Activated B cell treated with CpG ODN at 0.5 μM for 24 hours (primary cell): ENCODE data around the gene MUC2. TPM values are rescaled to one million over a fixed set of nuclear protein-coding genes. Genes with fewer than 3 reads are reported as not detected.

Source experiments
- ATAC-seq: fragments of 200-7000 bp; cut with Tn5 transposase; one replicate; pipeline ENCODE4 v1.10.0; 2021; ENCODE audit warnings: low read depth, mild to moderate bottlenecking, moderate library complexity
- CTCF ChIA-PET: fragments of 350-600 bp; sonication (Branson Sonifier 250); formaldehyde crosslinking; loops from one replicate; lab custom pipeline; 2021; ENCODE audit warnings: antibody characterized with exemption; lab: Charles Lee
- POLR2A ChIA-PET: fragments of 350-600 bp; sonication (Branson Sonifier 250); formaldehyde crosslinking; loops from one replicate; lab custom pipeline; 2021; ENCODE audit warnings: antibody characterized with exemption; lab: Charles Lee
- DNase-seq: peaks from one replicate; pipeline ENCODE4 v3.0.0; 2022
- H3K27ac Mint-ChIP-seq: one replicate; pipeline ENCODE4 v1.8.0; 2020; ENCODE audit warnings: mixed read lengths
- H3K27me3 Mint-ChIP-seq: one replicate; pipeline ENCODE4 v1.8.0; 2021; ENCODE audit warnings: mixed read lengths
- H3K36me3 Mint-ChIP-seq: one replicate; pipeline ENCODE4 v1.8.0; 2021; ENCODE audit warnings: low read depth, mixed read lengths
- H3K4me1 Mint-ChIP-seq: one replicate; pipeline ENCODE4 v1.8.0; 2021; ENCODE audit warnings: mixed read lengths
- H3K4me3 Mint-ChIP-seq: one replicate; pipeline ENCODE4 v1.8.0; 2020; ENCODE audit warnings: mild to moderate bottlenecking, mixed read lengths
- H3K9me3 Mint-ChIP-seq: one replicate; pipeline ENCODE4 v1.8.0; 2020; ENCODE audit warnings: mixed read lengths
- intact Hi-C: fragments of 100-400 bp; cut with micrococcal nuclease; formaldehyde crosslinking; loops from one replicate; pipeline ENCODE4 v1.15.1; 2024
- total RNA-seq: library from RNA; stranded (reverse); gene quantifications from 2 replicates; pipeline ENCODE4 v1.2.3, GENCODE V29; 2022
- TF ChIP-seq, protein P1 (sequence below): fragments of 200-600 bp; IDR thresholded peaks from one replicate; pipeline ENCODE4 v1.8.0; 2022; ENCODE audit warnings: antibody characterized with exemption, mild to moderate bottlenecking

The MUC2 gene
- total RNA-seq, 1 donor from 2014 or later: not detected

GRCh38 chr11:1085440-1086170 is 10.9 kb downstream of the MUC2 start:
- DNase-seq: no peak
- no peak overlapping the region for H3K4me3 Mint-ChIP-seq
- no peaks in the 10 kb centered on the region for H3K36me3 Mint-ChIP-seq
- CTCF ChIA-PET: no interaction called here
- H3K27ac Mint-ChIP-seq: no peak overlapping the region
- POLR2A ChIA-PET: no interaction called here
- no peaks in the 10 kb centered on the region for H3K4me1 Mint-ChIP-seq
- no peaks in the 10 kb centered on the region for H3K27me3 Mint-ChIP-seq
- TF ChIP-seq, protein P1, sequence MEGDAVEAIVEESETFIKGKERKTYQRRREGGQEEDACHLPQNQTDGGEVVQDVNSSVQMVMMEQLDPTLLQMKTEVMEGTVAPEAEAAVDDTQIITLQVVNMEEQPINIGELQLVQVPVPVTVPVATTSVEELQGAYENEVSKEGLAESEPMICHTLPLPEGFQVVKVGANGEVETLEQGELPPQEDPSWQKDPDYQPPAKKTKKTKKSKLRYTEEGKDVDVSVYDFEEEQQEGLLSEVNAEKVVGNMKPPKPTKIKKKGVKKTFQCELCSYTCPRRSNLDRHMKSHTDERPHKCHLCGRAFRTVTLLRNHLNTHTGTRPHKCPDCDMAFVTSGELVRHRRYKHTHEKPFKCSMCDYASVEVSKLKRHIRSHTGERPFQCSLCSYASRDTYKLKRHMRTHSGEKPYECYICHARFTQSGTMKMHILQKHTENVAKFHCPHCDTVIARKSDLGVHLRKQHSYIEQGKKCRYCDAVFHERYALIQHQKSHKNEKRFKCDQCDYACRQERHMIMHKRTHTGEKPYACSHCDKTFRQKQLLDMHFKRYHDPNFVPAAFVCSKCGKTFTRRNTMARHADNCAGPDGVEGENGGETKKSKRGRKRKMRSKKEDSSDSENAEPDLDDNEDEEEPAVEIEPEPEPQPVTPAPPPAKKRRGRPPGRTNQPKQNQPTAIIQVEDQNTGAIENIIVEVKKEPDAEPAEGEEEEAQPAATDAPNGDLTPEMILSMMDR: no peak
- intact Hi-C loops: no loop called here
- no peak for ATAC-seq
- H3K9me3 Mint-ChIP-seq: no peaks in the 10 kb centered on the region

DNA sequence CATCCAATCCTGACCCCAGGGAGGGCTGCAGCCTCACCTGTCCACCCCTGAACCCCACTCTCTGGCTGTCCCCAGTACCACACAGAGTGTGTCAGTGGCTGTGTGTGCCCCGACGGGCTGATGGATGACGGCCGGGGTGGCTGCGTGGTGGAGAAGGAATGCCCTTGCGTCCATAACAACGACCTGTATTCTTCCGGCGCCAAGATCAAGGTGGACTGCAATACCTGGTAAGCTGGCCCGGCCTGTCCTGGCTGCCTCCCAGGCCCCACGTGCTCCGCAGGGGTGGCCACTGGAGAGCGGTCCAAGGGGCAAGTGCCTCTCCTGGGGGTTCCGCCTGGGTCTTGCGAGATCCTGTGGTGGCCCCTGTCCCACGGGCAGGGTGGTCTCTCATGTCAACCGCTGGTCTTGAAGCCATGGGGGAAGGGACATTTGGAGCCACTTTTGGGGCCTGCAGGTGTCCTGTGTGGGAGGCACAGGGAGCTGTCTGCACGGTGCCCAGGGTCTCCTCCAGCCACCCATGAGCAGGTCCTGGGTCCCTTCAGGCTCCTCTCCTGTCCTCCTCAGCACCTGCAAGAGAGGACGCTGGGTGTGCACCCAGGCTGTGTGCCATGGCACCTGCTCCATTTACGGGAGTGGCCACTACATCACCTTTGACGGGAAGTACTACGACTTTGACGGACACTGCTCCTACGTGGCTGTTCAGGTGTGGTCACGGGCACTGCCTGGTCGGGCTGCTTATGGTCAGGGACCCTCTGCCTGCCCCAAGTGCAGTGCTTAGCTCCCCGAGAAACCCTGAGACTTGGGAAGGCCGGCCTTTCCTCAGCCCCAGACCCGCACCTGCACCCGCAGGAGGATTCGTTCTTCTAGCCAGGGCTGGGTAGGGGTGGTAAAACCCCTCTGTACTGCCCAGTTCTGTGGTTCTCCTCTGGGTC is 11.8 kb downstream of the MUC2 start:
- no peak overlapping the region for H3K27ac Mint-ChIP-seq
- no peak for ATAC-seq
- H3K4me3 Mint-ChIP-seq: no peak overlapping the region
- DNase-seq: no peak
- H3K9me3 Mint-ChIP-seq: no peaks in the 10 kb centered on the region
- H3K36me3 Mint-ChIP-seq: no peaks in the 10 kb centered on the region
- intact Hi-C loops: no loop called here
- TF ChIP-seq, protein P1: no peak
- H3K27me3 Mint-ChIP-seq: no peaks in the 10 kb centered on the region
- POLR2A ChIA-PET: no interaction called here
- no peaks in the 10 kb centered on the region for H3K4me1 Mint-ChIP-seq
- CTCF ChIA-PET: no interaction called here

DNA sequence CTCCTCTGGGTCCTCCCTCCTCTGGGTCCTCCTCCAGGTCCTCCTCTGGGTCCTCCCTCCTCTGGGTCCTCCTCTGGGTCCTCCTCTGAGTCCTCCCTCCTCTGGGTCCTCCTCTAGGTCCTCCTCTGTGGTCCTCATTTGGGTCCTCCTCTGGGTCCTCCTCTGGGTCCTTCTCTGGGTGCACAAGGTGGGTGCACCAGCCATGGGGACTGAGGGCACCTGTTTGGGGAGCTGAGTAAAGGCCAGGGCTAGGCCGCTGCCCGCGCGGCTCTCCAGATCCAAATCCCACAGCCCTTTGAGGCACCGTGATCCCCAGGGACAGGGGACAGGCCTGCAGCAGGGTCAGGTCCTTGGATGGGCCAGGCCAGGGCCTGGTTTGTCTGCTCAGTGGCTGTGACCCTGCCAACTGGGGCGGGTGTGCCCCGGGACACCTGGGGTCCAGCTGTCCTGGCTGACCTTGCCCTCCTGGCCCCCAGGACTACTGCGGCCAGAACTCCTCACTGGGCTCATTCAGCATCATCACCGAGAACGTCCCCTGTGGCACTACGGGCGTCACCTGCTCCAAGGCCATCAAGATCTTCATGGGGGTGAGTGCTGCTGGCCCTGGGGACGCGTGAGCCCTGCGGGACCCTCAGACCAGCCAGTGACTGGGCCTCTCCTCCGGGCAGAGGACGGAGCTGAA is 12.7 kb downstream of the MUC2 start:
- Mint-ChIP-seq H3K4me1 (no peaks in the 10 kb centered on the region), H3K27me3 (no peaks in the 10 kb centered on the region), H3K4me3 (no peak overlapping the region), H3K9me3 (no peaks in the 10 kb centered on the region), H3K36me3 (no peaks in the 10 kb centered on the region), H3K27ac (no peak overlapping the region)
- TF ChIP-seq, protein P1: no peak
- ATAC-seq (no peak), DNase-seq (no peak)
- intact Hi-C loops: no loop called here
- POLR2A ChIA-PET: no interaction called here
- CTCF ChIA-PET: no interaction called here

DNA sequence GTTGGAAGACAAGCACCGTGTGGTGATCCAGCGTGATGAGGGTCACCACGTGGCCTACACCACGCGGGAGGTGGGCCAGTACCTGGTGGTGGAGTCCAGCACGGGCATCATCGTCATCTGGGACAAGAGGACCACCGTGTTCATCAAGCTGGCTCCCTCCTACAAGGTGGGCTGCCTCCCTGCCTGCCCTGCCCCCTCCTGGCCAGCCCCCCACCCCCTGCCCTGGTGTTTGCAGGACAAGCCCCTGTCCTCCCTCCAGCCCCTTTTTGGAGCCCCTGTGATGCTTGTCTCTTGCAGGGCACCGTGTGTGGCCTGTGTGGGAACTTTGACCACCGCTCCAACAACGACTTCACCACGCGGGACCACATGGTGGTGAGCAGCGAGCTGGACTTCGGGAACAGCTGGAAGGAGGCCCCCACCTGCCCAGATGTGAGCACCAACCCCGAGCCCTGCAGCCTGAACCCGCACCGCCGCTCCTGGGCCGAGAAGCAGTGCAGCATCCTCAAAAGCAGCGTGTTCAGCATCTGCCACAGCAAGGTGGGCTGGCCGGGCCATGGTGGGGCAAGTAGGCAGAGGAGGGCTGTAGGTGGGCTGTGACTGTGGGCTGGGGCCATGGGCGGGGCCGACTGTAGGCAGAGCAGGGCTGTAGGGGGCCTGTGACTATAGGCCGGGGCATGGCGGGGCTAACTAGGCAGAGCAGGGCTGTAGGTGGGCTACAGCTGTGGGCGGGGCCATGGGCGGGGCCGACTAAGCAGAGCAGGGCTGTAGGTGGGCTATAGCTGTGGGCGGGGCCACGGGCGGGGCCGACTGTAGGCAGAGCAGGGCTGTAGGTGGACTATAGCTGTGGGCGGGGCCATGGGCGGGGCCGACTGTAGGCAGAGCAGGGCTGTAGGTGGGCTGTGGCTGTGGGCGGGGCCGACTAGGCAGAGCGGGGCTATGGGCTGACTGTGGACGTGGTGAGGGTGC is 13.6 kb downstream of the MUC2 start:
- POLR2A ChIA-PET: no interaction called here
- DNase-seq (no peak), ATAC-seq (no peak)
- CTCF ChIA-PET: no interaction called here
- Mint-ChIP-seq H3K4me1 (no peaks in the 10 kb centered on the region), H3K36me3 (no peaks in the 10 kb centered on the region), H3K9me3 (no peaks in the 10 kb centered on the region), H3K27ac (no peak overlapping the region), H3K4me3 (no peak overlapping the region), H3K27me3 (no peaks in the 10 kb centered on the region)
- intact Hi-C loops: no loop called here
- TF ChIP-seq, protein P1: no peak
